ENCODE results near the gene CFAP251. TPM values are rescaled to one million over a fixed set of nuclear protein-coding genes. Genes with fewer than 3 reads are reported as not detected.

Gene CFAP251
- total RNA-seq, 2 donors from 2014 or later = 3.6 to 7.0 TPM

DNA sequence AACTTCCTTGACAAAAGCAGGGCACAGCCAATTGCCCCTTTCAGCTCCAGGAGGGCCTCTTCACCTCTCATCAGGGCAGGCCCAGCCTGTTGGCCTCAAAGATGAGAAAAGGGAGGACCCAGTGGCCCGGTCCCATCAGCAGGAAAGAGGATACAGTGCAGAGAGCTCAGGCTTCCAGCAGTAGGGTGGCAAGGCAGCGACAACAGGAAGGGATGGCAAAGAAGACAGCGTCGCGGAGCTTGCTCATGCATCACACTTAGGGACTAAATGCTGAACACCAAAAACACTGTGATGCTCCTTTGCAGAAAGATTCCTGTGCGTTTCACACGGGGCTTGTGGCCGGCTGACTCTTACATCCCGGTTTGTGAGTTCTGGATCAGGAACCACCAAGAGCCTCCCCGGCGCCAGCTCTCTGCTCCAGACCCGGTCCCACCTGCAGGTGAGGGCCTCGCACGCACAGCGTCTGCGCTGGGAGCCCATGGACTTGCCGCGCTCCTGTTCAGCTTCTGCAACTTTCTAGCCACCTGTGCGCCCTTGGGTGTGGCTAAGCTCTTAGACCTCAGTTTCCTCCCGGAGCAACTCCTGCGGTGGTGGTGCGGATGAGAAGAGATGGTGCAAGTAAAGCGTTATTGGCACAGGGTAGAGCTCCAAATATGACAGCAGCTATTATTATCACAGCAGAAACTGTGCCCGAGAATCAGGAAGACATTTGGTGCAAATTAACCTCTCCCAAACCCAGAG is 88.0 kb downstream of the CFAP251 start:
- intact Hi-C loops (cut with DNase I) = no loop called here
- DNase-seq (no peak), ATAC-seq (no peak)
- TF ChIP-seq, protein P1, sequence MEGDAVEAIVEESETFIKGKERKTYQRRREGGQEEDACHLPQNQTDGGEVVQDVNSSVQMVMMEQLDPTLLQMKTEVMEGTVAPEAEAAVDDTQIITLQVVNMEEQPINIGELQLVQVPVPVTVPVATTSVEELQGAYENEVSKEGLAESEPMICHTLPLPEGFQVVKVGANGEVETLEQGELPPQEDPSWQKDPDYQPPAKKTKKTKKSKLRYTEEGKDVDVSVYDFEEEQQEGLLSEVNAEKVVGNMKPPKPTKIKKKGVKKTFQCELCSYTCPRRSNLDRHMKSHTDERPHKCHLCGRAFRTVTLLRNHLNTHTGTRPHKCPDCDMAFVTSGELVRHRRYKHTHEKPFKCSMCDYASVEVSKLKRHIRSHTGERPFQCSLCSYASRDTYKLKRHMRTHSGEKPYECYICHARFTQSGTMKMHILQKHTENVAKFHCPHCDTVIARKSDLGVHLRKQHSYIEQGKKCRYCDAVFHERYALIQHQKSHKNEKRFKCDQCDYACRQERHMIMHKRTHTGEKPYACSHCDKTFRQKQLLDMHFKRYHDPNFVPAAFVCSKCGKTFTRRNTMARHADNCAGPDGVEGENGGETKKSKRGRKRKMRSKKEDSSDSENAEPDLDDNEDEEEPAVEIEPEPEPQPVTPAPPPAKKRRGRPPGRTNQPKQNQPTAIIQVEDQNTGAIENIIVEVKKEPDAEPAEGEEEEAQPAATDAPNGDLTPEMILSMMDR (IDR thresholded peaks at IDR 0.05) = no peak
- no peak for TF ChIP-seq POLR2A (IDR thresholded peaks at IDR 0.05)
- H3K4me3 ChIP-seq = no peak overlapping the region
- no peaks in the 10 kb centered on the region for H3K36me3 ChIP-seq (replicated peaks in 1 of 2; ENCODE audit: insufficient read depth in 1 of 2, low read depth in 2 of 2)
- H3K27me3 ChIP-seq = no peaks in the 10 kb centered on the region
- no peaks in the 10 kb centered on the region for H3K9me3 ChIP-seq
- H3K4me1 ChIP-seq = no peaks in the 10 kb centered on the region
- WGBS, 2 donors = 84 to 87% methylated on average over 14 to 24 of the region's 24 CpGs
- H3K27ac ChIP-seq = no peak overlapping the region

DNA sequence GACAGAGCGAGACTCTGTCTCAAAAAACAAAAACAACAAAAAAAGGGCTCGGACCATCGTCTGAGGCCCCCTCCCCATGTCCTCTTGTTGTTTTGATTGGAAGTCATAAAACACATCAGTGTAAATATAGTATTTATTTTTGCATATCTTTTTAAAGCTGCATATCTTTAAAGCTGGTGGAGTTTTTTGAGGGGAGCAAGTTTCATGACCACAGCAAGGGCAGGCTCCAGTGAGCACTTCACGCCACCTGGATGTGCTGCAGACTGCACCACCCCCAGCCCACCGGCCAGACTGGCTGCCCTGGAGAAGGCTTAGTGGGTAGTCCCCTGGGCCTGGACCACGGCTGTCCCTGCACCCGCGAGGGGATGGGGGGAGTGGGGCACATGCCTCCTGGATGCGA is 91.3 kb downstream of the CFAP251 start:
- Histone ChIP-seq H3K4me3 (no peak overlapping the region), H3K9me3 (no peaks in the 10 kb centered on the region), H3K27ac (no peak overlapping the region), H3K27me3 (no peaks in the 10 kb centered on the region), H3K4me1 (no peaks in the 10 kb centered on the region), H3K36me3 (replicated peaks in 1 of 2; ENCODE audit: insufficient read depth in 1 of 2, low read depth in 2 of 2) (no peaks in the 10 kb centered on the region)
- TF ChIP-seq POLR2A (IDR thresholded peaks at IDR 0.05) = no peak
- TF ChIP-seq, protein P1 (IDR thresholded peaks at IDR 0.05) = no peak
- DNase-seq (no peak), ATAC-seq (no peak)
- intact Hi-C loops (cut with DNase I) = no loop called here
- WGBS, 2 donors = 78 to 83% methylated on average over 4 to 9 of the region's 9 CpGs

DNA sequence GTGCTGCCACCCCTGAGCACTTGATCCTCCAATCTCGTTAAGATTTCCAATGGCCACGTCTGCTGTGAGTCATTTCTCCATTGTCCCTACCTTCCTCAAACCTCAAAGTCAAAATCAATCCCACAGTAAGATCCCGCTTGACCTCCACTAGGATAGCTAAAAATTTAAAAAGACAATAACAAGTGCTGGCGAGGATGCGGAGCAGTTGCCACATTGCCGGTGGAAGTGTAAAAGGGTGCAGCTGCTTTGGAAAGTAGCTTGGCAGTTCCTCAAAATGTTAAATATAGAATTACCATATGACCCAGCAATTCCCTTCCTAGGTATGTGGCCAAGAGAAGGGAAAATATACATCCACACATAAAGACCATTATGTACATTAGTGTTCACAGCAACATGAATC is 93.8 kb downstream of the CFAP251 start:
- intact Hi-C loops (cut with DNase I) = no loop called here
- DNase-seq (no peak), ATAC-seq (no peak)
- Histone ChIP-seq H3K27me3 (no peaks in the 10 kb centered on the region), H3K27ac (no peak overlapping the region), H3K9me3 (no peaks in the 10 kb centered on the region), H3K4me3 (no peak overlapping the region), H3K4me1 (no peaks in the 10 kb centered on the region), H3K36me3 (replicated peaks in 1 of 2; ENCODE audit: insufficient read depth in 1 of 2, low read depth in 2 of 2) (no peaks in the 10 kb centered on the region)
- 77 to 89% methylated on average over 6 of the region's 6 CpGs for WGBS, 2 donors
- no peak for TF ChIP-seq POLR2A (IDR thresholded peaks at IDR 0.05)
- TF ChIP-seq, protein P1 (IDR thresholded peaks at IDR 0.05) = no peak

DNA sequence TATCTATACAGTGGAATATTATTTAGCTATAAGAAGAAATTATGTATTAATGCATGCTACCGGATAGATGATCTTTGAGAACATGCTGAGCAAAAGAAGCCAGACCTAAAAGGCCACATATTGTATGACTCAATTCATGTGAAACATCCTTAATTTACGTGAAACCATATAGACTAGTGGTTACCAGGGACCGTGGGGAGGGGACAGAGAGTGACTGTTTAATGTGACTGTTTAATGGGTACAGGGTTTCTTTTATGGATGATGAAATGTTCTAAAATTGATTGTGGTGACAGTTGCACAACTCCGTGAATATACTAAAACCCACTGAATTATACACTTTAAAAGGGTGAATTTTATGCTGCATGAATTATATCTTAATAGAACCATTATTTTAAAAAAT is 94.7 kb downstream of the CFAP251 start:
- H3K4me1 ChIP-seq = no peaks in the 10 kb centered on the region
- ATAC-seq (no peak), DNase-seq (no peak)
- intact Hi-C loops (cut with DNase I) = no loop called here
- TF ChIP-seq POLR2A (IDR thresholded peaks at IDR 0.05) = no peak
- TF ChIP-seq, protein P1 (IDR thresholded peaks at IDR 0.05) = no peak
- no peaks in the 10 kb centered on the region for H3K9me3 ChIP-seq
- no peaks in the 10 kb centered on the region for H3K36me3 ChIP-seq (replicated peaks in 1 of 2; ENCODE audit: insufficient read depth in 1 of 2, low read depth in 2 of 2)
- H3K4me3 ChIP-seq = no peak overlapping the region
- no peak overlapping the region for H3K27ac ChIP-seq
- WGBS, 2 donors = 84 to 87% methylated on average over 4 of the region's 4 CpGs
- no peaks in the 10 kb centered on the region for H3K27me3 ChIP-seq
